A673 (cell line): ENCODE results near the gene STK10.

Experiments used
- CTCF ChIP-seq: fragments of 300-800, 200-600 bp; sonication (generic); conservative IDR thresholded peaks from 2 replicates; pipeline ENCODE4 v1.5.1; 2017; ENCODE audit warnings: low read depth, mild to moderate bottlenecking, antibody characterized with exemption, low read length, moderate library complexity, mixed read lengths
- EZH2 ChIP-seq: fragments of 200-600 bp; sonication (generic); IDR thresholded peaks from 2 replicates; pipeline ENCODE4 v1.6.1; 2017; ENCODE audit warnings: borderline replicate concordance, low read depth, mild to moderate bottlenecking, mixed read lengths, antibody characterized with exemption, low read length; ENCODE audit not compliant: poor library complexity, severe bottlenecking

GRCh38 chr5:172156541-172156994 lies 31.5 kb downstream of the STK10 start:
- TF ChIP-seq CTCF (no peak), EZH2 (no peak)
